AG10803 (cell line): ENCODE results near the gene SMARCE1.

ENCODE experiments used
- DNase-seq: peaks from one replicate; pipeline ENCODE4 v3.0.0; 2010; ENCODE audit warnings: low read depth
- H3K4me3 ChIP-seq: 2 replicates; pipeline ENCODE4 v1.5.1; 2011; ENCODE audit warnings: mild to moderate bottlenecking, low read length, control low read depth
- CTCF ChIP-seq: conservative IDR thresholded peaks from 2 replicates; pipeline ENCODE4 v1.5.1; 2011; ENCODE audit warnings: mild to moderate bottlenecking, low read length, control low read depth, inconsistent platforms

Gene SMARCE1

GRCh38 chr17:40646791-40647623 is 611 bp downstream of the SMARCE1 start:
- peak overlapping the region; percentile 84 for H3K4me3 ChIP-seq
- no peak for TF ChIP-seq CTCF
- peak; percentile 66 for DNase-seq

- TF ChIP-seq CTCF: no peak
- DNase-seq: no peak
- H3K4me3 ChIP-seq: no peak overlapping the region
Observed at GRCh38 chr17:40645943-40646342, 1.7 kb downstream of the SMARCE1 start.

GRCh38 chr17:40645291-40645690 is 2.3 kb downstream of the SMARCE1 start:
- no peak overlapping the region for H3K4me3 ChIP-seq
- TF ChIP-seq CTCF: no peak
- no peak for DNase-seq

GRCh38 chr17:40637931-40638330 is 9.7 kb downstream of the SMARCE1 start:
- TF ChIP-seq CTCF: no peak
- DNase-seq: no peak
- H3K4me3 ChIP-seq: no peak overlapping the region

GRCh38 chr17:40633871-40634270 is 13.7 kb downstream of the SMARCE1 start:
- DNase-seq: peak; percentile 22
- no peak overlapping the region for H3K4me3 ChIP-seq
- no peak for TF ChIP-seq CTCF

GRCh38 chr17:40632216-40632615 is 15.4 kb downstream of the SMARCE1 start:
- no peak for DNase-seq
- TF ChIP-seq CTCF: no peak
- no peak overlapping the region for H3K4me3 ChIP-seq

GRCh38 chr17:40629842-40630241 is 17.8 kb downstream of the SMARCE1 start:
- no peak for TF ChIP-seq CTCF
- no peak for DNase-seq
- no peak overlapping the region for H3K4me3 ChIP-seq
